WTC11 (cell line): ENCODE data around the gene KCNT2.

Experiments used
- CREM ChIP-seq: sonication (generic); formaldehyde crosslinking; IDR thresholded peaks from 2 replicates; pipeline ENCODE4 v1.8.1; 2022; ENCODE audit warnings: mild to moderate bottlenecking, missing genetic modification reagents, moderate library complexity
- CTCF ChIP-seq: fragments of 200-600 bp; IDR thresholded peaks from 2 replicates; pipeline ENCODE4 v1.8.0; 2022; ENCODE audit warnings: antibody characterized with exemption
- FOXK1 ChIP-seq: sonication (generic); formaldehyde crosslinking; IDR thresholded peaks from 2 replicates; pipeline ENCODE4 v1.8.0; 2022; ENCODE audit warnings: mild to moderate bottlenecking, moderate library complexity, missing genetic modification reagents
- NR2C2 ChIP-seq: sonication (generic); formaldehyde crosslinking; IDR thresholded peaks from 2 replicates; pipeline ENCODE4 v1.8.0; 2022; ENCODE audit warnings: mild to moderate bottlenecking, missing genetic modification reagents

GRCh38 chr1:196407358-196408051 lies 200.7 kb downstream of the KCNT2 start:
- TF ChIP-seq NR2C2 (no peak), CTCF (no peak), CREM (CRISPR knock-in tag) (no peak), FOXK1 (no peak)
